CD14-positive monocyte (primary cell): ENCODE results near the gene MRGPRD. TPM values are rescaled to one million over a fixed set of nuclear protein-coding genes. Genes with fewer than 3 reads are reported as not detected.

Experiments used
- DNase-seq, 3 donors: peaks; one replicate each; pipeline ENCODE4 v3.0.0-alpha.2; 2011 to 2022
- H2AFZ ChIP-seq: 2 replicates; pipeline ENCODE4 v1.6.0; 2012; ENCODE audit warnings: mild to moderate bottlenecking, low read depth, low read length, inconsistent platforms; ENCODE audit not compliant: insufficient read depth, poor library complexity, severe bottlenecking
- H3K27ac ChIP-seq, 2 donors: 1 replicate in 1 of 2; 2 replicates in 1 of 2; pipeline ENCODE4 v1.5.1; 2012 to 2013; ENCODE audit warnings: low read length in 2 of 2, control low read depth in 1 of 2, inconsistent platforms in 1 of 2, low read depth in 1 of 2, mild to moderate bottlenecking in 1 of 2
- H3K27me3 ChIP-seq, 2 donors: one replicate each; pipeline versions ENCODE4 v1.6.0 to v1.6.1; 2011 to 2013; ENCODE audit warnings: low read length in 2 of 2; ENCODE audit not compliant: control insufficient read depth in 2 of 2, insufficient read depth in 2 of 2
- H3K36me3 ChIP-seq, 2 donors: replicated peaks in 1 of 2; 1 replicate in 1 of 2; 2 replicates in 1 of 2; pipeline versions ENCODE4 v1.5.1 to v1.6.1; 2012 to 2013; ENCODE audit warnings: low read length in 2 of 2, control low read depth in 1 of 2, inconsistent platforms in 1 of 2, mild to moderate bottlenecking in 1 of 2; ENCODE audit not compliant: insufficient read depth in 2 of 2, control insufficient read depth in 1 of 2
- H3K4me1 ChIP-seq, 2 donors: 1 replicate in 1 of 2; 2 replicates in 1 of 2; pipeline versions ENCODE4 v1.5.1 to v1.6.1; 2012 to 2013; ENCODE audit warnings: low read length in 2 of 2, control low read depth in 1 of 2, inconsistent platforms in 1 of 2, mild to moderate bottlenecking in 1 of 2, moderate library complexity in 1 of 2; ENCODE audit not compliant: insufficient read depth in 2 of 2, control insufficient read depth in 1 of 2
- H3K4me2 ChIP-seq: replicated peaks from 2 replicates; pipeline ENCODE3; 2012; ENCODE audit warnings: low read length, moderate library complexity, mild to moderate bottlenecking; ENCODE audit not compliant: poor library complexity, severe bottlenecking; ENCODE audit errors: extremely low read depth
- H3K4me3 ChIP-seq, 3 experiments: fragments of 200-600 bp in 1 of 3; sonication (generic) in 1 of 3; replicated peaks in 1 of 3; 1 replicate in 2 of 3; 2 replicates in 1 of 3; pipeline ENCODE4 v1.5.1; 2011 to 2013; ENCODE audit warnings: low read length in 3 of 3, mild to moderate bottlenecking in 3 of 3, control low read depth in 2 of 3, low read depth in 2 of 3, inconsistent platforms in 1 of 3, moderate library complexity in 1 of 3
- H3K79me2 ChIP-seq: 2 replicates; pipeline ENCODE4 v1.6.0; 2012; ENCODE audit warnings: mild to moderate bottlenecking, control low read depth, inconsistent platforms, low read length, moderate library complexity; ENCODE audit not compliant: insufficient read depth
- H3K9ac ChIP-seq: 2 replicates; pipeline ENCODE4 v1.6.0; 2017; ENCODE audit warnings: low read length, mild to moderate bottlenecking; ENCODE audit not compliant: insufficient read depth, poor library complexity, severe bottlenecking
- H3K9me3 ChIP-seq, 2 donors: replicated peaks in 1 of 2; 1 replicate in 1 of 2; 2 replicates in 1 of 2; pipeline versions ENCODE4 v1.5.1 to v1.6.1; 2012 to 2013; ENCODE audit warnings: low read length in 2 of 2, control low read depth in 1 of 2; ENCODE audit not compliant: control insufficient read depth in 1 of 2, insufficient read depth in 1 of 2
- H4K20me1 ChIP-seq: 2 replicates; pipeline ENCODE4 v1.6.0; 2012; ENCODE audit warnings: mild to moderate bottlenecking, low read length, control low read depth, moderate library complexity; ENCODE audit not compliant: insufficient read depth
- H3K27ac Mint-ChIP-seq, 7 donors: one replicate each; pipeline ENCODE4 v1.8.0; 2020; ENCODE audit warnings: mild to moderate bottlenecking in 7 of 7, mixed read lengths in 7 of 7, moderate library complexity in 6 of 7, inconsistent platforms in 2 of 7
- H3K27me3 Mint-ChIP-seq, 3 donors: one replicate each; pipeline ENCODE4 v1.8.0; 2021 to 2022; ENCODE audit warnings: low read depth in 3 of 3, mild to moderate bottlenecking in 3 of 3, mixed read lengths in 3 of 3, moderate library complexity in 3 of 3, inconsistent platforms in 1 of 3
- H3K36me3 Mint-ChIP-seq, 2 donors: one replicate each; pipeline ENCODE4 v1.8.0; 2020; ENCODE audit warnings: mixed read lengths in 2 of 2, inconsistent platforms in 1 of 2, mild to moderate bottlenecking in 1 of 2
- H3K4me1 Mint-ChIP-seq: one replicate; pipeline ENCODE4 v1.8.0; 2020; ENCODE audit warnings: mild to moderate bottlenecking, mixed read lengths
- H3K4me3 Mint-ChIP-seq, 2 donors: one replicate each; pipeline ENCODE4 v1.8.0; 2020; ENCODE audit warnings: mild to moderate bottlenecking in 2 of 2, mixed read lengths in 2 of 2, moderate library complexity in 1 of 2
- H3K9me3 Mint-ChIP-seq, 7 donors: one replicate each; pipeline ENCODE4 v1.8.0; 2020 to 2022; ENCODE audit warnings: mixed read lengths in 7 of 7, mild to moderate bottlenecking in 6 of 7, moderate library complexity in 6 of 7, inconsistent platforms in 2 of 7
- CTCF ChIP-seq: fragments of 200-600 bp; IDR thresholded peaks from one replicate; pipeline ENCODE4 v1.8.0; 2022; ENCODE audit warnings: antibody characterized with exemption, mild to moderate bottlenecking
- WGBS: methylation state at CpG from one replicate; pipeline ENCODE4 v1.1.5; 2013; ENCODE audit warnings: missing lambda C conversion rate; ENCODE audit not compliant: insufficient coverage; 5-methylcytosine and 5-hydroxymethylcytosine counted together
- intact Hi-C, 2 donors: fragments of 100-400 bp; cut with micrococcal nuclease; formaldehyde crosslinking; loops; one replicate each; pipeline versions ENCODE4 v1.15.0 to v1.15.1; 2023
- polyA plus RNA-seq, 3 donors: library from polyadenylated mRNA; depleted of rRNA in 1 of 3; unstranded in 2 of 3; stranded (reverse) in 1 of 3; fragments of 300-500 nt in 2 of 3; fragments of >200 nt in 1 of 3; fragmentation: Illumina TruSeq in 2 of 3; gene quantifications; 1 replicate in 2 of 3; 2 replicates in 1 of 3; pipeline ENCODE4 v1.2.3, GENCODE V29; 2012 to 2021

Gene MRGPRD
- polyA plus RNA-seq, 3 donors, result not detected

- Histone ChIP-seq H3K79me2 (no peaks in the 10 kb centered on the region), H3K4me2 (no peak overlapping the region), H3K27me3 (peaks cover 7 to 16% of the 10 kb centered on the region in 2 donors), H3K9me3 (peaks cover 3 to 5% of the 10 kb centered on the region in 2 donors), H3K36me3 (no peaks in the 10 kb centered on the region), H3K27ac (no peak overlapping the region), H2AFZ (no peak overlapping the region), H4K20me1 (no peaks in the 10 kb centered on the region), H3K4me1 (no peaks in the 10 kb centered on the region), H3K4me3 (no peak overlapping the region), H3K9ac (no peak overlapping the region)
- Mint-ChIP-seq H3K27ac (no peak overlapping the region), H3K36me3 (no peaks in the 10 kb centered on the region), H3K27me3 (peaks cover 37 to 58% (median 44%) of the 10 kb centered on the region in 3 donors), H3K9me3 (peaks cover 7 to 15% (median 11%) of the 10 kb centered on the region in 7 donors), H3K4me3 (peak overlapping the region in 1 of 2 donors; percentile 54), H3K4me1 (no peaks in the 10 kb centered on the region)
- DNase-seq, result no peak
- TF ChIP-seq CTCF, result no peak
- intact Hi-C loops, result no loop called here
Observed at GRCh38 chr11:68987211-68987610, 6.4 kb upstream of the MRGPRD start.

GRCh38 chr11:68983801-68984200 lies 3.0 kb upstream of the MRGPRD start:
- H3K4me1 ChIP-seq, result no peaks in the 10 kb centered on the region
- no peak overlapping the region for H3K9ac ChIP-seq
- DNase-seq, result no peak
- Mint-ChIP-seq H3K4me1 (no peaks in the 10 kb centered on the region), H3K27ac (no peak overlapping the region), H3K9me3 (peaks cover 7 to 18% (median 11%) of the 10 kb centered on the region in 7 donors), H3K4me3 (no peak overlapping the region), H3K27me3 (peaks cover 35 to 44% (median 41%) of the 10 kb centered on the region in 3 donors), H3K36me3 (no peaks in the 10 kb centered on the region)
- H3K4me2 ChIP-seq, result no peak overlapping the region
- H3K27ac ChIP-seq, result no peak overlapping the region
- 94% methylated on average over 3 of the region's 6 CpGs for WGBS
- intact Hi-C loops, result no loop called here
- no peaks in the 10 kb centered on the region for H3K36me3 ChIP-seq
- H2AFZ ChIP-seq, result no peak overlapping the region
- no peak overlapping the region for H3K4me3 ChIP-seq
- peaks cover 7 to 16% of the 10 kb centered on the region in 2 donors for H3K27me3 ChIP-seq
- TF ChIP-seq CTCF, result no peak
- peaks cover 3 to 5% of the 10 kb centered on the region in 2 donors for H3K9me3 ChIP-seq
- no peaks in the 10 kb centered on the region for H3K79me2 ChIP-seq
- no peaks in the 10 kb centered on the region for H4K20me1 ChIP-seq
